ENCODE results near the gene DPP7. TPM values are rescaled to one million over a fixed set of nuclear protein-coding genes. Genes with fewer than 3 reads are reported as not detected.

The DPP7 gene
- total and polyA plus RNA-seq, 9 of the 15 experiments (the other 6 are each of a cell fraction or from before 2014, with no cell fraction given): 0.99 to 365 (median 132) TPM

- TF ChIP-seq ZNF764 (CRISPR knock-in tag; IDR thresholded peaks at IDR 0.05; ENCODE audit: low read depth) (no peak), RBFOX2 (IDR thresholded peaks at IDR 0.05; ENCODE audit: low read depth, low read length) (peak; percentile 90), MAFF (IDR thresholded peaks at IDR 0.05; ENCODE audit: low read length) (no peak), SMARCA4 (IDR thresholded peaks at IDR 0.05) (no peak), ZNF668 (CRISPR knock-in tag; IDR thresholded peaks at IDR 0.05) (no peak), MAX (CRISPR knock-in tag; IDR thresholded peaks at IDR 0.05) (peak; percentile 91), USF1 (CRISPR knock-in tag; IDR thresholded peaks at IDR 0.05) (0 out of 2 replicates have a peak, but pooled peaks have one; percentile 7), RBM25 (IDR thresholded peaks at IDR 0.05; ENCODE audit: low read depth, low read length, severe bottlenecking) (peak; percentile 53), CREBBP (IDR thresholded peaks at IDR 0.05; ENCODE audit: low read depth, low read length) (no peak), PTRF (tag; IDR thresholded peaks at IDR 0.05) (no peak), TCF7 (IDR thresholded peaks at IDR 0.05; ENCODE audit: borderline replicate concordance) (no peak), EGR1 (conservative IDR thresholded peaks at IDR 0.05) (peak; percentile 64), ZNF41 (CRISPR knock-in tag; conservative IDR thresholded peaks at IDR 0.05) (no peak; the same call in 1 of the 2 replicates), ZKSCAN3 (CRISPR knock-in tag; IDR thresholded peaks at IDR 0.05) (no peak), PHF20 (IDR thresholded peaks at IDR 0.05; ENCODE audit: partially characterized antibody) (peak; percentile 23), DPF2 (IDR thresholded peaks at IDR 0.05) (peak; percentile 15; the same call in 1 of the 2 replicates), ZFP30 (CRISPR knock-in tag; IDR thresholded peaks at IDR 0.05; ENCODE audit: borderline replicate concordance) (no peak), AFF1 (IDR thresholded peaks at IDR 0.05; ENCODE audit: low read depth in 1 of 2, partially characterized antibody in 2 of 2) (no peak), AFF4 (CRISPR knock-in tag; IDR thresholded peaks at IDR 0.05) (peak; percentile 43; the same call in 1 of the 2 replicates), BRD4 (IDR thresholded peaks at IDR 0.05) (no peak), NR2F6 (CRISPR knock-in tag; IDR thresholded peaks at IDR 0.05) (no peak)
Measured at GRCh38 chr9:137129456-137130175, 15.1 kb upstream of the DPP7 start (continued).

Data from K562 (cell line).